ENCODE results near the gene MAGI1. TPM values are rescaled to one million over a fixed set of nuclear protein-coding genes. Genes with fewer than 3 reads are reported as not detected.

MAGI1 gene
- total RNA-seq, 3 donors from 2014 or later (not counting 1 experiment from before 2014, with no cell fraction given), result not detected

DNA sequence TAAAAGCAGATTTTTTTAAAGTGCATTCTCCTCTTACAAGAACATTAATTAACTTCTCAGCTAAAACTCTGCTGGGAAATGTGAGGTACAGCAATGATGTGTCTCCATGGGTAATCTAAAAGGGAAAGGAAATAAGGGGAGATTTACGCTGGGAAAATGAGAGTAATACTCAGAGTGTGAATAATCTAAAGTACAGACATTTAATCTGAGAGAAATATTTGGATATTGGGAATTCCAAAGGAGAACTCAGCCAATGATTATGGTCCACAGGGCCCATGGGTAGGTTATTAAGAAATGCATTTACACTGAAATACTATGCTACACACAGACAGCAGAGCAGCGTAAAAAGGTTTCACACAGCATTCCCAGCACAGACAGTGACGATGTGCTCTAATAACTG is 229.9 kb downstream of the MAGI1 start:
- ATAC-seq (no peak), DNase-seq (no peak)
- H3K27ac Mint-ChIP-seq, result no peak overlapping the region
- Histone ChIP-seq H3K4me3 (ENCODE audit: low read length) (no peak overlapping the region), H3K9me3 (ENCODE audit: control insufficient read depth, insufficient read depth, low read length) (no peaks in the 10 kb centered on the region), H3K4me1 (ENCODE audit: control insufficient read depth, insufficient read depth, low read length) (no peaks in the 10 kb centered on the region), H3K27ac (ENCODE audit: low read length) (no peak overlapping the region), H3K36me3 (ENCODE audit: control insufficient read depth, insufficient read depth, low read length) (no peaks in the 10 kb centered on the region), H3K27me3 (ENCODE audit: control insufficient read depth, insufficient read depth, low read length) (no peaks in the 10 kb centered on the region)
- no peak overlapping the region for H3K4me3 Mint-ChIP-seq
- peaks cover 5% of the 10 kb centered on the region in 2 donors for H3K9me3 Mint-ChIP-seq
- intact Hi-C loops (cut with micrococcal nuclease), result no loop called here
- 77% methylated on average over 3 of the region's 3 CpGs for WGBS (ENCODE audit: insufficient coverage)
- TF ChIP-seq, protein P1, sequence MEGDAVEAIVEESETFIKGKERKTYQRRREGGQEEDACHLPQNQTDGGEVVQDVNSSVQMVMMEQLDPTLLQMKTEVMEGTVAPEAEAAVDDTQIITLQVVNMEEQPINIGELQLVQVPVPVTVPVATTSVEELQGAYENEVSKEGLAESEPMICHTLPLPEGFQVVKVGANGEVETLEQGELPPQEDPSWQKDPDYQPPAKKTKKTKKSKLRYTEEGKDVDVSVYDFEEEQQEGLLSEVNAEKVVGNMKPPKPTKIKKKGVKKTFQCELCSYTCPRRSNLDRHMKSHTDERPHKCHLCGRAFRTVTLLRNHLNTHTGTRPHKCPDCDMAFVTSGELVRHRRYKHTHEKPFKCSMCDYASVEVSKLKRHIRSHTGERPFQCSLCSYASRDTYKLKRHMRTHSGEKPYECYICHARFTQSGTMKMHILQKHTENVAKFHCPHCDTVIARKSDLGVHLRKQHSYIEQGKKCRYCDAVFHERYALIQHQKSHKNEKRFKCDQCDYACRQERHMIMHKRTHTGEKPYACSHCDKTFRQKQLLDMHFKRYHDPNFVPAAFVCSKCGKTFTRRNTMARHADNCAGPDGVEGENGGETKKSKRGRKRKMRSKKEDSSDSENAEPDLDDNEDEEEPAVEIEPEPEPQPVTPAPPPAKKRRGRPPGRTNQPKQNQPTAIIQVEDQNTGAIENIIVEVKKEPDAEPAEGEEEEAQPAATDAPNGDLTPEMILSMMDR (IDR thresholded peaks at IDR 0.05), result no peak
- H3K4me1 Mint-ChIP-seq, result no peaks in the 10 kb centered on the region
- H3K36me3 Mint-ChIP-seq, result no peaks in the 10 kb centered on the region
- no peaks in the 10 kb centered on the region for H3K27me3 Mint-ChIP-seq (ENCODE audit: low read depth in 2 of 2)

GRCh38 chr3:65808407-65808806 is 230.3 kb downstream of the MAGI1 start:
- Histone ChIP-seq H3K27me3 (ENCODE audit: control insufficient read depth, insufficient read depth, low read length) (no peaks in the 10 kb centered on the region), H3K4me1 (ENCODE audit: control insufficient read depth, insufficient read depth, low read length) (no peaks in the 10 kb centered on the region), H3K4me3 (ENCODE audit: low read length) (no peak overlapping the region), H3K36me3 (ENCODE audit: control insufficient read depth, insufficient read depth, low read length) (no peaks in the 10 kb centered on the region), H3K27ac (ENCODE audit: low read length) (no peak overlapping the region), H3K9me3 (ENCODE audit: control insufficient read depth, insufficient read depth, low read length) (no peaks in the 10 kb centered on the region)
- DNase-seq (no peak), ATAC-seq (no peak)
- Mint-ChIP-seq H3K27me3 (ENCODE audit: low read depth in 2 of 2) (no peaks in the 10 kb centered on the region), H3K36me3 (no peaks in the 10 kb centered on the region), H3K9me3 (peaks cover 5% of the 10 kb centered on the region in 2 donors), H3K4me3 (no peak overlapping the region), H3K4me1 (no peaks in the 10 kb centered on the region), H3K27ac (no peak overlapping the region)
- 90% methylated on average over 6 of the region's 6 CpGs for WGBS (ENCODE audit: insufficient coverage)
- intact Hi-C loops (cut with micrococcal nuclease), result no loop called here
- TF ChIP-seq, protein P1 (IDR thresholded peaks at IDR 0.05), result no peak

GRCh38 chr3:65807225-65807624 is 231.5 kb downstream of the MAGI1 start:
- Histone ChIP-seq H3K27me3 (ENCODE audit: control insufficient read depth, insufficient read depth, low read length) (no peaks in the 10 kb centered on the region), H3K4me1 (ENCODE audit: control insufficient read depth, insufficient read depth, low read length) (no peaks in the 10 kb centered on the region), H3K9me3 (ENCODE audit: control insufficient read depth, insufficient read depth, low read length) (no peaks in the 10 kb centered on the region), H3K36me3 (ENCODE audit: control insufficient read depth, insufficient read depth, low read length) (no peaks in the 10 kb centered on the region), H3K4me3 (ENCODE audit: low read length) (no peak overlapping the region), H3K27ac (ENCODE audit: low read length) (no peak overlapping the region)
- no peaks in the 10 kb centered on the region for H3K36me3 Mint-ChIP-seq
- TF ChIP-seq, protein P1 (IDR thresholded peaks at IDR 0.05), result no peak
- no peaks in the 10 kb centered on the region for H3K4me1 Mint-ChIP-seq
- ATAC-seq, result no peak
- H3K27ac Mint-ChIP-seq, result no peak overlapping the region
- 77% methylated on average over 5 of the region's 5 CpGs for WGBS (ENCODE audit: insufficient coverage)
- intact Hi-C loops (cut with micrococcal nuclease), result no loop called here
- no peaks in the 10 kb centered on the region for H3K27me3 Mint-ChIP-seq (ENCODE audit: low read depth in 2 of 2)
- peaks cover 5% of the 10 kb centered on the region in 2 donors for H3K9me3 Mint-ChIP-seq
- no peak for DNase-seq
- H3K4me3 Mint-ChIP-seq, result no peak overlapping the region

DNA sequence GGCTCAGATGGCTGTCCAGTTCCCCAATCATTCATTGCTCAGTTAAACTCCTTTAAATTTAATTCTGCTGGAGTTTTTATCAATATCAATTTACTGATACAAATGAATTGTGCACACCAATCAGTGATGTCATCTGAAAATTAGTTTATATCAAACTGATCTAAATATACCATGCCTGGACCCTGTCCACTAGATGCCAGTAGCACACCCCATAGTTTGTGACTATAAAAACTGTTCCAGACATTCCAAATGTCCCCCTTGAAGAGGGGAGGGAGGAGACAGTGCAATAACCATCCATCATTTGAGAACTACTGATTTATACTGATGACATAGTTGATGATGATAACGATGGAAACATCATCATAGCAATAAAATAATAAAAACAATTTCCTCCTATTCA is 232.1 kb downstream of the MAGI1 start:
- H3K36me3 ChIP-seq (ENCODE audit: control insufficient read depth, insufficient read depth, low read length), result no peaks in the 10 kb centered on the region
- no CpG with 5 or more reads among the region's 1 CpG for WGBS (ENCODE audit: insufficient coverage)
- ATAC-seq (no peak), DNase-seq (no peak)
- no peaks in the 10 kb centered on the region for H3K9me3 ChIP-seq (ENCODE audit: control insufficient read depth, insufficient read depth, low read length)
- no peaks in the 10 kb centered on the region for H3K27me3 Mint-ChIP-seq (ENCODE audit: low read depth in 2 of 2)
- H3K36me3 Mint-ChIP-seq, result no peaks in the 10 kb centered on the region
- peaks cover 5% of the 10 kb centered on the region in 2 donors for H3K9me3 Mint-ChIP-seq
- H3K4me3 Mint-ChIP-seq, result no peak overlapping the region
- no peak overlapping the region for H3K27ac ChIP-seq (ENCODE audit: low read length)
- no peak overlapping the region for H3K27ac Mint-ChIP-seq
- no peaks in the 10 kb centered on the region for H3K27me3 ChIP-seq (ENCODE audit: control insufficient read depth, insufficient read depth, low read length)
- intact Hi-C loops (cut with micrococcal nuclease), result no loop called here
- no peaks in the 10 kb centered on the region for H3K4me1 Mint-ChIP-seq
- H3K4me1 ChIP-seq (ENCODE audit: control insufficient read depth, insufficient read depth, low read length), result no peaks in the 10 kb centered on the region
- H3K4me3 ChIP-seq (ENCODE audit: low read length), result no peak overlapping the region
- TF ChIP-seq, protein P1 (IDR thresholded peaks at IDR 0.05), result no peak

Data from natural killer cell (primary cell).